ENCODE measurements around the gene MITF.

Gene MITF

DNA sequence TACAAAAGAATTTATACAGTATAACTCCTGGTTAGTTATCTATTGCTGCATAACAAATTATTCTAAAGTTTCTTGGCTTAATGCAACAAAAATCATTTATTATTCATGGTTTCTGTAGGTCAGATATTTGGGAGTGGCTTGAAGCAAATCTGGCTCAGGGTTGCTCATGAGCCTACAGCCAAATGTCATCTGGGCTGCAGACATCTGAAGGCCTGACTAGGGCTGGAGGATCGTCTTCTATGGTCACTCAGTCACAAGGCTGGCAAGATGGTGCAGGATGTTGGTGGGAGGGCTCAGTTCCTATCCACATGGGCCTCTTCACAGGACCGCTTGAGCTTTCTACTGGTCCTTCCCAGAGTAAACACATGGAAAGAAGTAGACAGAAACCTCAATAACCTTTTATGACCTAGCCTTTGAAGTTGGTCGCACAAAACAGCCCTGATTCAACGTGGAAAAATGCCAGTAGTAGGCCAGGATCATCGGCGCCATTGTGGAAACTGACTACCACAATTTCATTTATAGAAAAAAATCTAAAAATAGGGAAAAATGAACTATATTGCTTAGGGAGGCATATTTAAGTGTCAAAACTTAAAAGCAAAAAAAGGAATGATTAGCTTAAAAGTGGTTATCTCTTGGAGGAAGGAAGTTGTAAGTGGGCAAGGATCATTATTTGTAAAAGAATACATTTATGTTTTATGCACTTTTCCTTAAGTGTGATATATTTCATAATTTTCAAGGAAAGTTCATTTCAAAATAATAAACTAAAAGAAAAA, 9.9 kb upstream of the MITF start:
- DNase-seq, result no peak

GRCh38 chr3:69731080-69731479, 8.2 kb upstream of the MITF start:
- DNase-seq, result no peak

- DNase-seq, result no peak
Observed at GRCh38 chr3:69735893-69736292, 3.4 kb upstream of the MITF start.

GRCh38 chr3:69737392-69737791, 1.9 kb upstream of the MITF start:
- no peak for DNase-seq

- no peak for DNase-seq
Observed at GRCh38 chr3:69738315-69738714, 949 bp upstream of the MITF start.

DNA sequence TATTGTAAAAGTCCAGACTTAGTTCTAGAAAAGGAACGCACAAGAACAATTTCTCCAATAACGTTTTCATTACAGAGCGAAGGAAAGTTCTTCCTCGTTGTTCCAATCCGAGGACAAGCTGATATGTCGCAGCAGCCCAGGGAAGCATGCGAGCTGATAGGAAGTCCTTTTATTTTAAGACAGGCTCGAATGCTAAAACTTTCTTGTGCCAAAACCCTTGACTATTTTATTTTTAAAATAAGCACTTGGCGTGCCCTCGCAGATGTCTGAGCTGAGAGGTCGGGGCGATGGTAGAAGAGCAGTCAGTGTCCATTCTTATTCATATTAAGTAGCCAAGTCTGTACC, 433 bp upstream of the MITF start:
- DNase-seq, result no peak

DNA sequence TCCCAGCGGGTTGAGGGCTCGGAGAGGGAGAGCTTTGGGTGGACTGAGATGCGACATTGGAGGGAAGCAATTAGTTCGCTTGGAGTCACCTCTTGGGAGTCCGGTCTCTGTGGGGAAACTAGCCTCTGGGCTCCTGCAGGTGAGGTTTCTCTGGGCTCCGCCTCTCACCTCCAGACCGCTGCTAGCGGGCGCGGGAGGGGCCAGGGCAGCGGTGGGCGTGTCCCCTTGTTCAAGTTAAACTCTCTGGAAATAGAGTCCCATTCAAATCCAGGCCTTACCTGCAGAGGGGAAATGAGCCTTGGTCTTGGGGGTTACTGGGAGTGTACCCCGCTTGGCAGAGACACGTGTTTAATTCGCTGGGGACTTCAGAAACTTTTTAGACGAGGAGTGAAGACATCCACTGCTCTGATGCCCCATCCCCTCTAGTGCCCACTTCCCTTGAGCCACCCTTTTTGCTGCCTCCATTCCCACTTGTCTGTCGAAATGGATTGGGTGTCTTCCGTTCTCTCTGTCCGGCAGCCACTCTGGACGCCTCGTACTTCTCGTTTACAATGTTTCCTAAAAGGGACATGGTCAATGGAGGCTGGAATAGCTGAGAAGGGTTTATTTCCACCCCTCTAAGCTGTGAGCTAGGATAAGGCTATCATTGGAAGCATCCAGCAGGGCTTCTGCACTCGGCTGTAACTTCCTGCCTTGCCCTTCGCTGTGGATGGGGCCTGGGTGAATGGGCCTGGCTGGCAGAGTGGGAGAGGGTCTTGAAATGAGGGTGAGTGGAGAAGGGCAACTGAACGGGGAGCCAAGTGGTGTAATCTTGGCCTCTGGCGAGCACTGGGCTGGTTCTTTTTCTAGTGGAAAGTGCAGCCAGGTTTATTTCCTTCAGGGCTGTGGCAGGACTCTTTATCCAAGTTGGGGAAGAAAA, 1.1 kb downstream of the MITF start:
- DNase-seq, result no peak

DNA sequence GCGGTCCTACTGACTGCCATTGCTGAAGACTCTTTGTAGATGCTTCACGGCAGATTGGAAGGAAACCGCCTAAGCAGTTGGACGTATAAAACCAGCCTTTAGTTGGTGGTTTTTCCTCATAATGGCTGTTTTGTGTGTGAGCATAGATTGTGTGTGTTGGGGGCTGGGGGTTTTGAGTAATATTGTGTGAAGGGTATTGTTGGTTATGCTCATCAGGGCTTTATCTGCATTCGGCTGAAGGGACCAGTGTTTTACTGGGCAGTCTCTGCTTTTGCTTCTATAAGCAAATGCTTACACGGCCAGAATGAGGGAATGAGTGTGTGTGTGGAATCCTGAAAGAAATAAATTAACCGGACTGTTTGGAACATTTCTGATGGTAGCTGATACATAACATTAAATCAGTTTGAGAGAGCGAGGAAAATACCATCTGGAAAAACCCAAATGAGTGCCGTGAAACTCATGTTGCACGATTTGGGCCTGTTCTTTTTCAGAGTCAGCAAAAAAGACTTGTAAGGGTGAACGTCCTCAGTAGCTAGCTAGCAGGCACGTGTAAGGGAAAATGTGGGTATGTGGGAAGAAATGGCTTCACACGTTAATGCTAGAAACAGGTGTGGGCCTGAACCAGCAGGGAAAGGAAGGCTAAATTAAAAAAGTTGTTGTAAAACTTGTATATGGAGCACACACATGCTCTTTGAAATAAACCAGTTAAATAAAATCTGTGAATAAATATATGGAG, 1.9 kb downstream of the MITF start:
- no peak for DNase-seq

- no peak for DNase-seq
Observed at GRCh38 chr3:69742391-69742790, 3.1 kb downstream of the MITF start.

GRCh38 chr3:69743975-69744906, 5.0 kb downstream of the MITF start:
- DNase-seq, result no peak

DNA sequence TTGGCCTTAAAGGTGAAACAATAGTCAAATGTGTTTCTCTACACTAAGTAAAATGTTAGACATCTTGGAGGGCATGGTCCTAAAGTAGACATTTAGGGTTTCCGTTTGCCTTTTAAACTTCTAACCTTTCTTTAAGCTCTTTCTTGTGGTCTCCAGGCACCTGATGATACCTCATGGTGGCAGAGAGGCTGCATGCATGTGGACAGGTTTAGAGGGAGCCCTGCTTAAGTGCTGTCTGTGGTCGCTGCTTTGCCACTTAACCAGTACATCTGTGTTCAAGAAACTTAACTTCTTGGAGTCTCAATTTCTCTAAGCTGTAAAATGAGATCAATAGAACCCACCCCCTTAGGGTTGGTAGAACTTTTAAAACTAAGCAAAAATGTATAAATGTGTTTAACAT, 6.2 kb downstream of the MITF start:
- DNase-seq, result no peak

- DNase-seq, result no peak
Observed at GRCh38 chr3:69746119-69746518, 6.9 kb downstream of the MITF start.

GRCh38 chr3:69747511-69748258, 8.4 kb downstream of the MITF start:
- no peak for DNase-seq

DNA sequence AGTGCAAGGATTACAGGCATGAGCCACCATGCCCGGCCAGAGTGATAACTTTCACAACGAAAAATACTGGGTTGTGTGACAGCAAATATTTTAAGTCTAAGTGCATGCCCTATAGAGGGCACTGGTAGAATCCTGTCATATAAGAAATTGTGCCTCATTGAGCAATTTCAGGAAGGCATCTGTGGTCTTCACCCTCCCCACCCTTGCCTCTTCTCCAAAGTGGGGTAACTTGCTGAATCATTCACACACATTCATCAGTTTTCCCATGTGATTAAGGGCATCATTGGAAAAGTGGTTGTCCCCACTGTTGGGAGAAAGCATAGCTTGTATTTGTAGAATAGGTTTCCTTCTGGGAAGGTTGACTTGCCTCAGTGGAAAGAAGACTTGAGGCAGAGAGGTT, 9.2 kb downstream of the MITF start:
- no peak for DNase-seq

GRCh38 chr3:69749461-69749860, 10.2 kb downstream of the MITF start:
- no peak for DNase-seq

DNA sequence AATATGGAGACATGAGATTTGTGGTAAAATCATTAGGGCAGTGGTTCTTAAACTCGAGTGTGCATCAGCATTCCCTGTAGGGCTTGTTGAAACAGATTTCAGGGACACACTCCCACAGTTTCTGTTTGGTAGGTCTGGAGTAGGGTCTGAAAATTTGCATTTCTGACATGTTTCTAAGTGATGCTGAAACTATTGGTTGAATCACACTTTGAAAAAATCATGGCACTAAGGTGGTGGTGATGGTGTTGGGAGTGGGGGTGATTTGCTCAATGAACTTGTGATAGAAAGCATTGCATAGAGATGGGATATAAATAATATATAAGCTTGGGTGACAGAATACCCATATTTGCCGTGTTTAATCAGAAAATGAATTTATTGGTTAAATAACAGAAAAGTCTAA, 11.3 kb downstream of the MITF start:
- DNase-seq, result no peak

- DNase-seq, result no peak
Observed at GRCh38 chr3:69751074-69751476, 11.8 kb downstream of the MITF start.

DNA sequence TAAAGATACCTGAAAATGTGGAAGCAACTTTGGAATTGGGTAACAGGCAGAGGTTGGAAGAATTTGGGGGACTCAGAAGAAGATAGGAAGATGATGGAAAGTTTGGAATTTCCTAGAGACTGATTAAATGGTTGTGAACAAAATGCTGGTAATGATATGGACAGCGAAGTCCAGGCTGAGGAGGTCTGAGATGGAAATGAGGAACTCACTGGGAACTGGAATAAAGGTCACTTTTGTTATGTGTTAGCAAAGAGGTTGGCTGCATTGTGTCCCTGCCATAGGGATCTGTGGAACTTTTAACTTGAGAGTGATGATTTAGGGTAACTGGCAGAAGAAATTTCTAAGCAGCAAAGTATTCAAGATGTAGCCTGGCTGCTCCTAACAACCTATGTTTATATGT, 13.0 kb downstream of the MITF start:
- DNase-seq, result no peak

- DNase-seq, result no peak
Observed at GRCh38 chr3:69753179-69753775, 14.0 kb downstream of the MITF start.

DNA sequence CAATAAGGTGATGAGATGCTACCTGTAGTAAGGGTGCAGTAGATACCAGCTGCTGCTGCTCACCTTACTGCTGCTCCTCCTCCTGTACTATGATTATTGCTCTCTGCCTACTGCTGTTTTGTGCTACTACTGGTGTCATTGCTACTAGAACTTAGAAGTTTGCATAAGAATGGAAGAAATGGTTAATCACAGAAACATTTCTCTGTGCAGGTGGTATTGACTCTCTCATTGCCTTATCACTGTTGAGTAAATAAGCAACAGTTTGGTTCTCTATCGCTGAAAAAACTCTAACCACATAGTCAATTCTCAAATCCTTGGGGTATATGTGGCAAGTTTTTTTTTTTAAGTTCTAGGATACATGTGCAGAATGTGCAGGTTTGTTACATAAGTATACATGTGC, 16.5 kb downstream of the MITF start:
- no peak for DNase-seq
